Measurements from ENCODE around the gene BTBD9.

BTBD9 gene

GRCh38 chr6:38493931-38494547, 145.7 kb downstream of the BTBD9 start:
- CTCF ChIA-PET = interaction anchor here (0.6 to 4.3 kb wide), 47 partner anchors 8 to 1014 kb away, joined by 3 to 57 read pairs (median 4); no protein-coding TSS in a partner anchor
- TF ChIP-seq CTCF (IDR thresholded peaks at IDR 0.05; ENCODE audit: control extremely low read depth, extremely low read depth, low read depth, missing control alignments) = peak; percentile 83
- peak; percentile 30 for DNase-seq (ENCODE audit: extremely low spot score)
- POLR2A ChIA-PET = no interaction called here

DNA sequence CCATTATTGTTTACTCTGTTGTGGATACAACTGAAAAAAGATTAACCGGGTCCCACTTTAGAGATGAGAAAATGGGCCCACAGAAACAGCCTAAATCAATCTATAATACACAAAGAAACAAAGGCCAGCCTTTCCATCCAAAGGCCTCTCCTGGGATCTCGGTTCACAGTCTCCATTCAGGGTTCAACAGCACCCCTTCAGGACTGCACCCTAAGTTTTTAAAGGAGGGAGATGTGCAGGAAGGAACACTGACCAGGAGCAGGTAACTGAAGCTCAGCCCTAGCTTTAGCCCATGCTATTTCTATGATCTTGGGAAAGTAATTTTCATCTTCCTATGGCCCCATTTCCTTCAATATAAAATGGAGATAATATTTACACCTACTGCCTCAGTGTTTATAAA, 147.7 kb downstream of the BTBD9 start:
- CTCF ChIA-PET = interaction anchor here (1.3 kb wide), 1 partner anchor 10 kb away, joined by 3 read pairs; no protein-coding TSS in a partner anchor
- no peak for TF ChIP-seq CTCF (IDR thresholded peaks at IDR 0.05; ENCODE audit: control extremely low read depth, extremely low read depth, low read depth, missing control alignments)
- POLR2A ChIA-PET = no interaction called here
- no peak for DNase-seq (ENCODE audit: extremely low spot score)

DNA sequence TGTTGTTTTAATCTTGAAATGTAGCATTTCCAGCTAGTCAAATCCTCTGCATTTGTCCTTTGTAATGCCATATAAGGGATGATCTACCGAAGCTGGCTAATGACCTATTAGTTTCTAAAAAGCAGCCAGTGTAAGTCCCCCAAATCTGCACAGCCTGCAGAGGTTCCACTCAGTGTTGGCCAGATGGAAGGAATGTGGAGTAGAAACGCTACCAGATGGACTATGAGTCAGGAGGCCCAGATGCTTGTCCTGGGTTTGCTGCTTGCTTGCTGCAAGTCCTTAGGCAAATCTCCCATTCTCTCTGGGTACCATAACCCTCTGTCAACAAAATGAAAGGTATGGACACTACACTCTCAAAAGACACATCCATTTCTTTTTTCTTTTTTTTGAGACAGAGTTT, 149.8 kb downstream of the BTBD9 start:
- ChIA-PET CTCF (interaction anchor here (1.2 to 1.4 kb wide), 2 partner anchors 16 to 952 kb away, joined by 3 to 4 read pairs; no protein-coding TSS in a partner anchor), POLR2A (no interaction called here)
- no peak for DNase-seq (ENCODE audit: extremely low spot score)
- TF ChIP-seq CTCF (IDR thresholded peaks at IDR 0.05; ENCODE audit: control extremely low read depth, extremely low read depth, low read depth, missing control alignments) = no peak

- DNase-seq (ENCODE audit: extremely low spot score) = no peak
- CTCF ChIA-PET = interaction anchor here (1.1 kb wide), 1 partner anchor 28 kb away, joined by 3 read pairs; no protein-coding TSS in a partner anchor
- POLR2A ChIA-PET = no interaction called here
- TF ChIP-seq CTCF (IDR thresholded peaks at IDR 0.05; ENCODE audit: control extremely low read depth, extremely low read depth, low read depth, missing control alignments) = no peak
Observed at GRCh38 chr6:38487423-38487822, 152.3 kb downstream of the BTBD9 start.

DNA sequence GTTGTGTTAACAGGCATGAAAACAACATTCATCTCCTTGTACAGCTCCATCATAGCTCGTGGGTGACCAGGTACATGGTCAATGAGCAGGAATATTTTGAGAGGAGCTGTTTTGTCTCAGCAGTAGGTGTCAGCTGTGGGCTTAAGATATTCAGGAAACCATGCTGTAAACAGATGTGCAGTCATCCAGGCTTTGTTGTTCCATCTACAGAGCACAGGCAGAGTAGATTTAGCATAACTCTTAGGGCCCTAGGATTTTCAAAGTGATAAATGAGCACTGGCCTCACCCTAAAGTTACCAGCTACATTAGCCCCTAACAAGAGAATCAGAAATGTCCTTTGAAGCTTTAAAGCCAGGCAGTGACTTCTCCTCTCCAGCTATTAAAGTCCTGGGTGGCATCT, 154.2 kb downstream of the BTBD9 start:
- ChIA-PET POLR2A (interaction anchor here (0.6 kb wide), 1 partner anchor 703 kb away, joined by 9 read pairs; no protein-coding TSS in a partner anchor), CTCF (interaction anchor here (1.1 to 7.1 kb wide), 7 partner anchors 9 to 453 kb away, joined by 3 to 57 read pairs (median 3); partner anchors contain the start of gene BTBD9)
- no peak for DNase-seq (ENCODE audit: extremely low spot score)
- no peak for TF ChIP-seq CTCF (IDR thresholded peaks at IDR 0.05; ENCODE audit: control extremely low read depth, extremely low read depth, low read depth, missing control alignments)

GRCh38 chr6:38484656-38485055, 155.1 kb downstream of the BTBD9 start:
- POLR2A ChIA-PET = no interaction called here
- TF ChIP-seq CTCF (IDR thresholded peaks at IDR 0.05; ENCODE audit: control extremely low read depth, extremely low read depth, low read depth, missing control alignments) = no peak
- no peak for DNase-seq (ENCODE audit: extremely low spot score)
- CTCF ChIA-PET = interaction anchor here (1.1 to 7.1 kb wide), 3 partner anchors 11 to 385 kb away, joined by 3 to 57 read pairs (median 7); no protein-coding TSS in a partner anchor

Measured in GM10248 (cell line).